ENCODE data around the gene ZBTB22. TPM values are rescaled to one million over a fixed set of nuclear protein-coding genes. Genes with fewer than 3 reads are reported as not detected.

ZBTB22 gene
- total RNA-seq, 1 experiment from 2014 or later = 11.7 TPM

DNA sequence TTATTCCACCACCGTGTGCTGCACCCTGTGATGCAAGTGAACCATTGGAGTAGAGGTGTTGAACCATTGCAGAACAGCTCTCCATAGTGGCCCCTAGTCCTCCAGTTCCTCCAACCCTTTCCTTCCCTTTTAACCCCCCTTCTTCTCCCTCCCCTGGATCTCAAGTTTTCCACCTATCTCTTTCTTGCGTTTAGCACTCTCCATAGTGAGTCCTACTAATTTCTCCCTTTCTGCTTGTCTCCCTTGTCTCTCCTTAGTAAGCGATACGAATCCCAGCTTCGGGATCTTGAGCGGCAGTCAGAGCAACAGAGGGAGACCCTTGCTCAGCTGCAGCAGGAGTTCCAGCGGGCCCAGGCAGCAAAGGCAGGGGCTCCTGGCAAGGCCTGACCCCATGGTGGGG is 27.1 kb downstream of the ZBTB22 start:
- Histone ChIP-seq H3K79me2 (ENCODE audit: insufficient read depth, low read length) (peaks cover 53% of the 10 kb centered on the region), H3K4me1 (ENCODE audit: control insufficient read depth in 1 of 2, insufficient read depth in 2 of 2, low read length in 2 of 2) (peaks cover 10 to 15% of the 10 kb centered on the region in 2 experiments), H3K27ac (ENCODE audit: low read depth, low read length) (peak overlapping the region; percentile 67), H3K9ac (ENCODE audit: low read length) (peak overlapping the region; percentile 90), H4K20me1 (ENCODE audit: insufficient read depth) (no peaks in the 10 kb centered on the region), H3K27me3 (ENCODE audit: insufficient read depth, low read length) (no peaks in the 10 kb centered on the region), H2AFZ (ENCODE audit: low read depth, low read length, poor library complexity, severe bottlenecking) (no peak overlapping the region), H3K4me2 (ENCODE audit: low read length) (peak overlapping the region; percentile 96), H3K36me3 (ENCODE audit: control insufficient read depth in 1 of 2, insufficient read depth in 2 of 2, low read length in 2 of 2) (peaks cover 19 to 26% of the 10 kb centered on the region in 2 experiments; a peak in 3 of 4 replicates), H3K9me2 (ENCODE audit: insufficient read depth) (no peaks in the 10 kb centered on the region), H3K4me3 (replicated peaks in 1 of 2; ENCODE audit: low read depth in 1 of 2, low read length in 2 of 2) (peak overlapping the region; percentile 97), H3K9me3 (ENCODE audit: control insufficient read depth in 1 of 2, insufficient read depth in 1 of 2, low read depth in 1 of 2, low read length in 2 of 2) (no peaks in the 10 kb centered on the region)
- no TSS peak for BruUV-seq (replicated peaks)
- ChIA-PET POLR2A (interaction anchor here (1.4 kb wide), 1 partner anchor 9 kb away, joined by 4 read pairs; the partner anchor contains the start of gene RGL2), CTCF (no interaction called here), RAD21 (ENCODE audit: low non-redundant PET in 1 of 2, low total read pairs in 2 of 2, uncharacterized antibody in 2 of 2, unreplicated experiment in 2 of 2) (interaction anchor here in 1 of 2 experiments (0.5 kb wide), 1 partner anchor 43 kb away, joined by 4 read pairs; no protein-coding TSS in a partner anchor)
- intact Hi-C loops (cut with micrococcal nuclease) = no loop called here
- no peak for DNase-seq (ENCODE audit: low read depth, low spot score)
- TF ChIP-seq ZNF274 (IDR thresholded peaks at IDR 0.05; ENCODE audit: low read depth, low read length) = no peak
- no peak for TF ChIP-seq FOSL1 (IDR thresholded peaks at IDR 0.05; ENCODE audit: low read depth)
- TF ChIP-seq, protein P1, sequence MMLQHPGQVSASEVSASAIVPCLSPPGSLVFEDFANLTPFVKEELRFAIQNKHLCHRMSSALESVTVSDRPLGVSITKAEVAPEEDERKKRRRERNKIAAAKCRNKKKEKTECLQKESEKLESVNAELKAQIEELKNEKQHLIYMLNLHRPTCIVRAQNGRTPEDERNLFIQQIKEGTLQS (IDR thresholded peaks at IDR 0.05) = no peak
- no peak for TF ChIP-seq TCF7L2 (IDR thresholded peaks at IDR 0.05; ENCODE audit: borderline replicate concordance, extremely low read depth, insufficient read depth, insufficient read length)
- TF ChIP-seq POLR2A (IDR thresholded peaks at IDR 0.05; ENCODE audit: borderline replicate concordance, extremely low read depth, insufficient read depth, insufficient read length) = no peak
- no peak for TF ChIP-seq POLR2AphosphoS5 (IDR thresholded peaks at IDR 0.05; ENCODE audit: low read depth, low read length)
- TF ChIP-seq EZH2 (IDR thresholded peaks at IDR 0.05) = no peak
- no peak for TF ChIP-seq EGR1 (IDR thresholded peaks at IDR 0.05; ENCODE audit: low read depth)
- TF ChIP-seq, protein P2, sequence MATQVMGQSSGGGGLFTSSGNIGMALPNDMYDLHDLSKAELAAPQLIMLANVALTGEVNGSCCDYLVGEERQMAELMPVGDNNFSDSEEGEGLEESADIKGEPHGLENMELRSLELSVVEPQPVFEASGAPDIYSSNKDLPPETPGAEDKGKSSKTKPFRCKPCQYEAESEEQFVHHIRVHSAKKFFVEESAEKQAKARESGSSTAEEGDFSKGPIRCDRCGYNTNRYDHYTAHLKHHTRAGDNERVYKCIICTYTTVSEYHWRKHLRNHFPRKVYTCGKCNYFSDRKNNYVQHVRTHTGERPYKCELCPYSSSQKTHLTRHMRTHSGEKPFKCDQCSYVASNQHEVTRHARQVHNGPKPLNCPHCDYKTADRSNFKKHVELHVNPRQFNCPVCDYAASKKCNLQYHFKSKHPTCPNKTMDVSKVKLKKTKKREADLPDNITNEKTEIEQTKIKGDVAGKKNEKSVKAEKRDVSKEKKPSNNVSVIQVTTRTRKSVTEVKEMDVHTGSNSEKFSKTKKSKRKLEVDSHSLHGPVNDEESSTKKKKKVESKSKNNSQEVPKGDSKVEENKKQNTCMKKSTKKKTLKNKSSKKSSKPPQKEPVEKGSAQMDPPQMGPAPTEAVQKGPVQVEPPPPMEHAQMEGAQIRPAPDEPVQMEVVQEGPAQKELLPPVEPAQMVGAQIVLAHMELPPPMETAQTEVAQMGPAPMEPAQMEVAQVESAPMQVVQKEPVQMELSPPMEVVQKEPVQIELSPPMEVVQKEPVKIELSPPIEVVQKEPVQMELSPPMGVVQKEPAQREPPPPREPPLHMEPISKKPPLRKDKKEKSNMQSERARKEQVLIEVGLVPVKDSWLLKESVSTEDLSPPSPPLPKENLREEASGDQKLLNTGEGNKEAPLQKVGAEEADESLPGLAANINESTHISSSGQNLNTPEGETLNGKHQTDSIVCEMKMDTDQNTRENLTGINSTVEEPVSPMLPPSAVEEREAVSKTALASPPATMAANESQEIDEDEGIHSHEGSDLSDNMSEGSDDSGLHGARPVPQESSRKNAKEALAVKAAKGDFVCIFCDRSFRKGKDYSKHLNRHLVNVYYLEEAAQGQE (IDR thresholded peaks at IDR 0.05; ENCODE audit: low read depth) = no peak
- no peak for TF ChIP-seq EZH2phosphoT487 (IDR thresholded peaks at IDR 0.05; ENCODE audit: borderline replicate concordance)
- no peak for TF ChIP-seq JUND (IDR thresholded peaks at IDR 0.05)
- TF ChIP-seq RAD21 (IDR thresholded peaks at IDR 0.05; ENCODE audit: low read depth) = no peak
- TF ChIP-seq ZFX (IDR thresholded peaks at IDR 0.05) = no peak
- no peak for TF ChIP-seq CEBPB (IDR thresholded peaks at IDR 0.05; ENCODE audit: low read depth)
- TF ChIP-seq CTCF (IDR thresholded peaks at IDR 0.05 in 2 of 3, conservative IDR thresholded peaks at IDR 0.05 in 1 of 3; ENCODE audit: borderline replicate concordance in 1 of 3, insufficient read depth in 1 of 3, low read depth in 2 of 3, low read length in 2 of 3) = no peak
- TF ChIP-seq SP1 (IDR thresholded peaks at IDR 0.05; ENCODE audit: low read depth) = no peak
- TF ChIP-seq CBX3 (IDR thresholded peaks at IDR 0.05; ENCODE audit: low read depth) = no peak
- no peak for ATAC-seq
